Mucosa of rectum (tissue), 2 donors: Measurements from ENCODE around the gene ESPNL.
"Not testable (repeated sequence)": the region's sequence is repeated elsewhere in the genome, so short reads cannot be mapped to it uniquely, and the experiment has no call there.

Source experiments
- H3K27ac ChIP-seq, 2 donors: one replicate each; pipeline ENCODE4 v1.7.0; 2013; ENCODE audit warnings: inconsistent platforms in 2 of 2, low read depth in 2 of 2, low read length in 2 of 2
- H3K27me3 ChIP-seq, 2 donors: one replicate each; pipeline ENCODE4 v1.7.0; 2013; ENCODE audit warnings: low read length in 2 of 2; ENCODE audit not compliant: control insufficient read depth in 2 of 2, insufficient read depth in 2 of 2
- H3K36me3 ChIP-seq, 2 donors: one replicate each; pipeline ENCODE4 v1.7.0; 2013; ENCODE audit warnings: low read length in 2 of 2; ENCODE audit not compliant: control insufficient read depth in 2 of 2, insufficient read depth in 2 of 2
- H3K4me1 ChIP-seq, 2 donors: one replicate each; pipeline ENCODE4 v1.7.0; 2013; ENCODE audit warnings: low read length in 2 of 2, mild to moderate bottlenecking in 1 of 2; ENCODE audit not compliant: control insufficient read depth in 2 of 2, insufficient read depth in 2 of 2
- H3K4me3 ChIP-seq, 2 donors: one replicate each; pipeline ENCODE4 v1.7.0; 2013; ENCODE audit warnings: low read length in 2 of 2
- H3K9ac ChIP-seq, 2 donors: one replicate each; pipeline ENCODE4 v1.7.0; 2013; ENCODE audit warnings: low read length in 2 of 2, low read depth in 1 of 2, mild to moderate bottlenecking in 1 of 2
- H3K9me3 ChIP-seq, 2 donors: one replicate each; pipeline ENCODE4 v1.7.0; 2013; ENCODE audit warnings: low read length in 2 of 2; ENCODE audit not compliant: control insufficient read depth in 2 of 2
- donor health status: healthy.
- donor health status: Normal muscosa, but diverticular disease.

The ESPNL gene

GRCh38 chr2:238114851-238115660 is 14.9 kb downstream of the ESPNL start:
- no peaks in the 10 kb centered on the region for H3K9me3 ChIP-seq
- H3K9ac ChIP-seq, result no peak overlapping the region
- no peak overlapping the region for H3K4me3 ChIP-seq
- no peak overlapping the region for H3K27ac ChIP-seq
- no peaks in the 10 kb centered on the region for H3K4me1 ChIP-seq
- H3K36me3 ChIP-seq, result no peaks in the 10 kb centered on the region
- H3K27me3 ChIP-seq, result peaks cover 0 to 9% of the 10 kb centered on the region in 2 donors

DNA sequence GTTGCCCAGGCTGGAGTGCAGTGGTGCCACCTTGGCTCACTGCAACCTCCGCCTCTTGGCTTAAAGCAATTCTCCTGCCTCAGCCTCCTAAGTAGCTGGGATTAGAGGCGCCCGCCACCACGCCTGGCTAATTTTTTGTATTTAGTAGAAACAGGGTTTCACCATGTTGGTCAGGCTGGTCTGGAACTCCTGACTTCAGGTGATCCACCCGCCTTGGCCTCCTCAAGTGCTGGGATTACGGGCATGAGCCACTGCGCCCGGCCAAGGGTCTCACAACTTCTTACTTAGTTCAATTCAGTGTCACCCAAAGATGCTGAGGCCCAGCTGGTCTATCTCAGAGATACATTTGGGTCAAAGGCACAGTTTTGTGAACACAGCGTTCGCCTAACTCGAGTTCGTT is 15.6 kb downstream of the ESPNL start:
- H3K4me1 ChIP-seq, H3K27me3 ChIP-seq: not testable (repeated sequence)

GRCh38 chr2:238116298-238117198 is 16.4 kb downstream of the ESPNL start:
- Histone ChIP-seq H3K9ac (no peak overlapping the region), H3K4me3 (no peak overlapping the region), H3K9me3 (no peaks in the 10 kb centered on the region), H3K27ac (no peak overlapping the region), H3K4me1 (no peaks in the 10 kb centered on the region), H3K27me3 (peaks cover 0 to 9% of the 10 kb centered on the region in 2 donors), H3K36me3 (no peaks in the 10 kb centered on the region)

More for the DNA sequence above, 15.6 kb downstream of the ESPNL start:
- not testable (repeated sequence) for H3K36me3 ChIP-seq, H3K27ac ChIP-seq, H3K9ac ChIP-seq, H3K4me3 ChIP-seq, H3K9me3 ChIP-seq

DNA sequence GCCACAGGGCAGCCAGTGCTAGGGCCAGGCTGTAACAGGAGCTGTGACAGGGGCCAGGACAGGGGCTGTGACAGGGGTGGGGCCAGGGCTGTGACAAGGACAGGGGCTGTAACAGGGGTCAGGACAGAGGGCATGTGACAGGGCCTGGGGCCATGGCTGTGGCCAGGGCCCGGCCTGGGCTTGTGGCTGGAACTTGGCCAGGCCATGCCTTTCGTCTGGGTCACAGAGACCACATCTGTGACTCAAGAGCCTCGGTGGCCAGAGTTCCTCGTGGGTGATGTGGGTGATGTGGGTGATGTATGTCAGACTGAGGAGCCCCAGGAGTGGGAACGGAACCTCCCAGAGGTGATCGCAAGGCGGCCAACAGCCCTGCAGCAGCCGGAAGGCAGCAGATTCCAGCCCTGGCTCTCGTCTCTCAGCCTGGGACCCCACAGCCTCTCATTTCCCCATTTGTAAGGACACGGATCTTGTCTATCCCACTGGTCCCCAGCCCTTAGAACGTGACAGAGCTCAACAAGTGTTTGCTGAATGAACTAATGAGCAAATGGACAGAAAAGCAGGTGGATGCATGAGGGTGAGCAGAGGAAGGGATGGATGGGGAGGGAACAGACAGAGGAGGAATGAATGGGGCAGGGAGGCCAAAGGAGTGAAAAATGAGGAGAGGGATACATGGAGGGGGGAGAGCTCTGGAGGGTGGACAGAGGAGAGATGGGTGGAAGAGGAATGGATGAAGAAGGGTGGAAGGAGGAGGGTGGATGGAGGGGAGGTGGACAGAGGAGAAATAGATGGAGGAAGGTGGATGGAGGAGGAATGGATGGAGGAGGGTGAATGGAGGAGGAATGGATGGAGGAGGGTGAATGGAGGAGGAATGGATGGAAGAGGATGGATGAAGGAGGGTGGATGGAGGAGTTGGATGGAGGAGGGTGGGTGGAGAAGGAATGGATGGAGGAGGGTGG is 17.3 kb downstream of the ESPNL start:
- no peaks in the 10 kb centered on the region for H3K4me1 ChIP-seq
- H3K9me3 ChIP-seq, result no peaks in the 10 kb centered on the region
- peaks cover 0 to 9% of the 10 kb centered on the region in 2 donors for H3K27me3 ChIP-seq
- no peak overlapping the region for H3K9ac ChIP-seq
- H3K4me3 ChIP-seq, result no peak overlapping the region
- H3K27ac ChIP-seq, result no peak overlapping the region
- no peaks in the 10 kb centered on the region for H3K36me3 ChIP-seq

DNA sequence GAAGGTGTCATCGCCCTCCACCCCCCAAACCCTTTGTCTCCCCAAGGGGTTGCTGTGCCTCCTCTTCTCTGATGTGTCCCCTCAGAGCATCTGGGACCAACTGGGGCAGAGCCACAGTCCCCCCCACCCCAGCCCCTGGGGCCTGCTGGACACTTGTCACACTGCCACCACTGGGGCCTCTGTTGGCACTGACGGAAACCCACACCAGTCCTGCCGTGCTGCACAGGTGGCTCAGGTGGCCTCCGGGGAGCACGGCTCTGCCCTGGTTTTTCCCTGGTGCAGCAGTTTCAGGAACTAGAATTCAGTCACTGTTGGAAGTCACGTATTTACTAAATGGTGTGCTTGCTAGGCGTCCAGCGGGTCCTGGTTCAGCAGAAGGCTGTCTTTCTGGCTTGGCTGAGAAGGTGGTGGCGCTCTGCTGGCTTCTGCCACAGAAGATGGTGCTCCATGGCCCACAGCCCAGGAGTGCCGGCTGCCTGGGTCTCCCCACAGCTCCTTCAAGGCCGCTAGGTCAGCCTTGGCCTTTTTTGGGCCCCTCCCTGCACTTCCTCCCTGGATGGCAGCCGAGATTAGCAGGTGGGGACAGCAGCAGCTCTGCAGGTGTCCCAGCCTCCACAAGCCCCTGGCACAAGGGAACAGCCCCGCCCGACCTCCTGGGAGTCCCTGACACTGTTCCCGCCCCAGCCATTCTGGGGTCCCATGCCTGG is 19.8 kb downstream of the ESPNL start:
- Histone ChIP-seq H3K9ac (no peak overlapping the region), H3K27me3 (peaks cover 0 to 9% of the 10 kb centered on the region in 2 donors), H3K27ac (no peak overlapping the region), H3K36me3 (no peaks in the 10 kb centered on the region), H3K4me3 (no peak overlapping the region), H3K9me3 (no peaks in the 10 kb centered on the region), H3K4me1 (no peaks in the 10 kb centered on the region)

GRCh38 chr2:238120463-238121298 is 20.5 kb downstream of the ESPNL start:
- no peaks in the 10 kb centered on the region for H3K4me1 ChIP-seq
- H3K27ac ChIP-seq, result no peak overlapping the region
- H3K27me3 ChIP-seq, result peaks cover 0 to 9% of the 10 kb centered on the region in 2 donors
- H3K9ac ChIP-seq, result no peak overlapping the region
- H3K9me3 ChIP-seq, result no peaks in the 10 kb centered on the region
- no peak overlapping the region for H3K4me3 ChIP-seq
- H3K36me3 ChIP-seq, result no peaks in the 10 kb centered on the region

DNA sequence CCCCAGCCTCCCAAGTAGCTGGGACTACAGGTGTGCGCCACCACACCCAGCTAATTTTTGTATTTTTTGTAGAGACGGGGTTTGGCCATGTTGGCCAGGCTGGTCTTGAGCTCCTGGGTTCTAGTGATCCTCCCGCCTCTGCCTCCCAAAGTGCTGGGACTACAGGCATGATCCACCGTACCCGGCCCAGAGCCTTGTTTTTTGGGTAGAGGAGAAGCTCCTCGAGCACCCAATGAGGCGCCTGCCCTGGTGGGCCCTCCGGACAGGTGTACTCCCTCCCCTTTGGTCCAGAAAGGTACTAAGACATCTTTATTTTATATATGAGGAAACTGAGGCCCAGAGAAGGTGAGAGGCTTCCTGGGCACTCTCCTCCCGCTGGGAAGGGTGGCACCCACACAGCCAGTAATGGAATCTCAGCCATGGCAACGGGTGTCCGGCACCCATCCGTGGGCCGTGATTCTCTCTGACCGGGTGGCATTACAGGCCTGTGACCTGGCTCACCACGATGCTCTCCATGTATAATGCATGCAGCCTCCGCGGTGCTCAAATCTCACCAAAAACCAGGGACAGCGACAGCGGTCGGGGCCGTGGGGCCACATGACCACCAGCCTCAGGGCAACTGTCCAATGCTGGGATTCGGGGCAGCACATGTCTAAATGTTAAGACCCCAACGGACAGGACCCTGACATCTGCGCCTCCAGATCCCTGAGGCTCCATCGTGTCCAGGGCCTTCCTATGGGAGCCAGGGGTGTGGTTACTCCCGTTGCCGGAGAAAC is 21.6 kb downstream of the ESPNL start:
- Histone ChIP-seq H3K9ac (no peak overlapping the region), H3K4me1 (no peaks in the 10 kb centered on the region), H3K36me3 (no peaks in the 10 kb centered on the region), H3K4me3 (no peak overlapping the region), H3K27me3 (peaks cover 0 to 9% of the 10 kb centered on the region in 2 donors), H3K9me3 (no peaks in the 10 kb centered on the region), H3K27ac (no peak overlapping the region)

DNA sequence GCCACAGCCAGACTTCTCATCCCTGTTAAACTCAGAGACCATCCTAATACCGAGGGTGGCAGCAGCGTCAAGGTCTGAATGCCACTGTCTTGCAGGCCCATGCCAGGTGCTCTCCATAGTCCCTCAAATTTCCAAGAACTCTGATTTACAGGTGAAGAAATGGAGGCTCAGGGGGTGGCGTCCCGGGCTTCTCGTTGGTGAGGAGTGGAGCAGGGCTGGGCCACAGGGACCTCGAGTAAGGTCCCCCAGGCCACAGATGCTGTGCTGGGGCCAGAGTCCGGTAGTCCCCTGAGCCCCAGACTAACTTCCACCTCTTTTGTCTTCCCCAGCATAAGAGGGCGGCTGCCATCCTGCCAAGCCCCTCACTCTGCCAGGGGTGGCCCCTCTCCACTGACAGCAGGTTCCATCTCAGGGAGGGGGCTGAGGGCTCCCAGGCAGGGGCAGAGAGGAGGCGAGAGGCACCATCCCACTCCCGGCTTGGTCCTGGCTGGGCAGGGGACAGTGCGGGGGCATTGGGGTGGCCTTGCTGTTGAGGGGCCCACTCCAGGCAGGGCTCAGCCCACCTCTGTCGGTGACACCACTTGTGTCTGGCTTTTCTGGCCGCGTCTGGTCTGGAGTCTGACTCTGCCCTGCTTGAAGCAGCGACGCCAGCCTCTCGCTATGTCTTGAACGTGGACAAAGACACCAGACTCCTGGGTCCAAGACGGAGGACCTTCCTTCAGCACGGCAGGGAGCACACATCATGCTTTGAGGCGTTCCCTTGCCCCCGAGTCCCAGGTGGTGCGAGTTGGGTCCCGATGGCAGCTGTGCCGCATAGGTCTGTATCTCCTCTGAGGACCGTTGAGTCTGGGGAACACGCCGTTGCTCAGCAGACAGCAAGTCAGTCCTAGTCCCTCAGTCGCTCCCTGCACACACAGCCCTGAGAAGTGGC is 22.4 kb downstream of the ESPNL start:
- Histone ChIP-seq H3K27me3 (peaks cover 0 to 6% of the 10 kb centered on the region in 2 donors), H3K9me3 (no peaks in the 10 kb centered on the region), H3K4me1 (no peaks in the 10 kb centered on the region)

More for the DNA sequence above, 22.4 kb downstream of the ESPNL start:
- Histone ChIP-seq H3K4me3 (no peak overlapping the region), H3K27ac (no peak overlapping the region), H3K36me3 (no peaks in the 10 kb centered on the region), H3K9ac (no peak overlapping the region)
